GM18868 (cell line): ENCODE measurements around the gene RBM47.
"Not testable (repeated sequence)": the region's sequence is repeated elsewhere in the genome, so short reads cannot be mapped to it uniquely, and the experiment has no call there.

ENCODE experiments used
- ATAC-seq: cut with Tn5 transposase; IDR thresholded peaks from one replicate; pipeline ENCODE4 v1.9.1; 2021; ENCODE audit warnings: mild to moderate bottlenecking, moderate library complexity; ENCODE audit not compliant: unreplicated experiment

Gene RBM47

GRCh38 chr4:40455340-40455902 lies 174.2 kb downstream of the RBM47 start:
- ATAC-seq = no peak

DNA sequence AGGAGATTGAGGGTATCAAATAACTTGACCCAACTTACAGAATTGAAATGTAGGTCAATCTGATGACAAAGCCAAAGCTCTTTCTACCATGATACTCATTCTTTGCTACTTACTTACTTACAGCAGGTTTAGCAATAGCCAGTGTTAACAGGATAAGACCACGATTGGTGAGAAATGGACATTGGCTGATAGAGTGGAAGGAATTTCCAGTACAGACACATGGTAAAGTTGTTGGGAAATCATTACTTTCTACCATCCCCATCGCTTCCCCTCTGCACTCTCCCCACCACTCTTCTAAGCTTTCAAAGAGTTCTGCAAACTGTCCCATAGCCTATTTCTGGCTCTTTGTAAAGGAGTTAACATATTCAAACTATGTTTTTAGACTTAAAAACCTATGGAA lies 174.8 kb downstream of the RBM47 start:
- no peak for ATAC-seq

DNA sequence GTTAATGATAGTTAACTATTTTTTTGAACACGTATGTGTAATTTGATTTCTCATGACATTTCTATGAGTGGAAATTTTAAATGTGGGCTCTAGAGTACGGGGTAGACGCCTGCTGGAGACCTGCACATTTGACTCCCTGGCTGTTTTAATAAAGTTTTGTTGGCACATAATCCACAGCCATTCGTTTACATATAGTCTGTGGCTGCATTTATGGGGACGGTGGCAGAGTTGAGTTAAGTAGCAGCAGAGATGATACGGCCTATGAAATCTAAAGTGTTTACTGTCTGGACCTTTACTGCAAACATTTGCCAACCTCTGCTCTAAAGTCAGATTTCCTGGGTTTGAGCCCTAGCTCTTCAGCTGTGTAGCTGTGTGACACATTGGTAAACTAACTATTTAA lies 175.8 kb downstream of the RBM47 start:
- no peak for ATAC-seq

GRCh38 chr4:40448875-40449274 lies 180.8 kb downstream of the RBM47 start:
- ATAC-seq = no peak

- no peak for ATAC-seq
Observed at GRCh38 chr4:40446839-40447238, 182.8 kb downstream of the RBM47 start.

GRCh38 chr4:40446261-40446750 lies 183.4 kb downstream of the RBM47 start:
- ATAC-seq = not testable (repeated sequence)

GRCh38 chr4:40445671-40446070 lies 184.0 kb downstream of the RBM47 start:
- no peak for ATAC-seq

GRCh38 chr4:40441430-40441829 lies 188.2 kb downstream of the RBM47 start:
- no peak for ATAC-seq

- no peak for ATAC-seq
Observed at GRCh38 chr4:40439519-40439918, 190.1 kb downstream of the RBM47 start.

GRCh38 chr4:40438384-40439026 lies 191.2 kb downstream of the RBM47 start:
- no peak for ATAC-seq

- no peak for ATAC-seq
Observed at GRCh38 chr4:40437741-40438383, 191.8 kb downstream of the RBM47 start.

DNA sequence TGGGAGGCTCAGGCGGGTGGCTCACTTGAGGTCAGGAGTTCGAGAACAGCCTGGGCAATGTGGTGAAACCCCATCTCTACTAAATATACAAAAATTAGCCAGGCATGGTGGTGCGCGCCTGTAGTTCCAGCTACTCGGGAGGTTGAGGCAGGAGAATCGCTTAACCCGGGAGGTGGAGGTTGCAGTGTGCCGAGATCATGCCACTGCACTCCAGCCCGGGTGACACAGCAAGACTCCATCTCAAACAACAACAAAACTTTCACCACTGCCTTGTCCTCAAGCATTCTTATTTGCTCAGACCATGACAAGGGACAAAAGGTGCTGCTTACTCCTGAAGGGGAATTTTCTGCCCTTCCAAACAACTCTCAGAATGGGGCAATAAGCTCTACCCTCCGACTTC lies 194.4 kb downstream of the RBM47 start:
- not testable (repeated sequence) for ATAC-seq

GRCh38 chr4:40434126-40434687 lies 195.5 kb downstream of the RBM47 start:
- no peak for ATAC-seq

DNA sequence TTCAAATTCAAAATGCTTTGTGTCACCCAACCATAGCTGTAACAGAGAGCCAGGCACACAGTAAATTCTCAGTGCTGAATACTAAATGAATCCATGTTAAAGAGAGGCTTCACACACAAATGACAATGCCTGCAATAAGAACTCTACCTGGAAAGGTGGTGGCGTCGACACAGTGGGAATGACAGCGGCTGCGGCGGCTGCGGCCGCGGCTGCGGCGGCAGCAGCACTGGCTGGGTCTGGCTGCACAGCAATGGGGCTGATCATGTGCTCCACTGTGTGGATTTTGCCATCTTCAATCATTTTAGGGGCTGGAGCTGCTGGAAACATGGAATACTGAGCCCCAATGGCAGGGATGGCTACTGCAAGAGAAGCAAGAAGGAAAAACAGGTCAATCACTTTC lies 197.2 kb downstream of the RBM47 start:
- no peak for ATAC-seq

DNA sequence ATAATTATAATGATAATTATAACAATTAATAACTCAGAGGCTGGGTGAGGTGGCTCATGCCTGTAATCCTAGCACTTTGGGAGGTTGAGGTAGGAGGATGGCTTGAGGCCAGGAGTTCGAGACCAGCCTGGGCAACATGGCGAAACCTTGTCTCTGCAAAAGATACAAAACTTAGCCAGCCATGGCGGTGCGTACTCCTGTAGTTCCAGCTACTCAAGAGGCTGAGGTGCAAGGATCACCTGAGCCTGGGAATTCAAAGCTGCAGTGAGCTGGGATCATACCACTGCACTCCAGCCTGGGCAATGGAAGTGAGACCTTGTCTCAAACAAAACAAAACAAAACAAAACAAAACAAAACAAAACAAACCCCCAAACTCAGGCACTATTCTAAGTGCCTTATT lies 201.8 kb downstream of the RBM47 start:
- ATAC-seq = not testable (repeated sequence)

- no peak for ATAC-seq
Observed at GRCh38 chr4:40427128-40427527, 202.5 kb downstream of the RBM47 start.

DNA sequence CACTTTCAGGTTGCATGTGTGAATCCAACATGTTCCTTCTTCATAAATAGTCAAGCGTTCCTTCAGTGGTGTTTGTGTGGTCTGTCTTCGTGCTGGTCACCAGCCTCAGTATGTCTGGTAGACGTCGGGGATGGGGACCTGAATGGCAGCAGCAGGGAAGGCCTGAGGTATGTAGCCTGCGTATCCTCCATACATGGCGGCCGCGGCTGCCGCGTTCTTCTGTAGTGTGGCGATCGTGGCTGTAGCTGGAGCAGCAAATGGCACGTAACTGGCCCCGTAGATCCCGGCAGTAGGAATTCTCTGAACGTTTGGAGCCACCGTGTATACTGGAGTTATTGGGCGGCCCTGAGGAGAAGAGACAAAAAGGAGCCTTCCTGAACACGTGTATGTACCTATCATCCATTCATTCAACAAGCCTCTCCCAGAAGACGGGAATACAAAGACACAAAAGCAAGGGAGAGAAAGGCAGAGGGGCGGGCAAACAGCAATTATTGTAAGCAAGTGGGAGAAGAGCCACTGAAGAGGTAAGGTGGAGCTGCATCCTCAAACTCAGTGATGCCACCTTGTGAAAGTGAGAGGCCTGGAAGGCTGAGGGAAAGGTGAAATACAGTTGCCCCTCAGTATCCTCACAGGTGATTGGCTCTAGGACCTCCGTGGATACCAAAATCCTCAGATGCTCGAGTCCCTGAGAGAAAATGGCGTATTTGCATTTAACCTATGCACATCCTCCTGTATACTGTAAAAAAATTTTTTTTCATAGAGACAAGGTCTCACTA lies 203.7 kb downstream of the RBM47 start:
- no peak for ATAC-seq

DNA sequence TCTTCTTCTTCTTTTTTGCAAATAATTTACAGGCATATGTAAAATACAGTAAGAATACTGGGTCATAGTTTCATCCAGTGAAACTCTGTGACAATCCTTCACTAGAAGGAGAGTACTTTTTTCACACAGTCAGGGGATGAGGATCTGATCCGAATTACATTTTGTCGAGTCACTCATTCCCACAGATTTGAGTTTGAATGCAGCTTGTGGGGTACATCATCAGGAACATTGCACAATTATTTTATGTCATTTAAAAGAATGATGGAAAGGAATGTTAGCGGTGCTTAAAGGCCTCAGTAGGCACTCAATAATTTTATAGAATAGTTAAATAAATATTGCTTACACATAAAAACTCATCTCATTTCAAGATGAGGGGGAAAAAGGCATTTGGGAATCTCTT lies 205.9 kb downstream of the RBM47 start:
- no peak for ATAC-seq

GRCh38 chr4:40421839-40422708 lies 207.6 kb downstream of the RBM47 start:
- ATAC-seq = no peak

DNA sequence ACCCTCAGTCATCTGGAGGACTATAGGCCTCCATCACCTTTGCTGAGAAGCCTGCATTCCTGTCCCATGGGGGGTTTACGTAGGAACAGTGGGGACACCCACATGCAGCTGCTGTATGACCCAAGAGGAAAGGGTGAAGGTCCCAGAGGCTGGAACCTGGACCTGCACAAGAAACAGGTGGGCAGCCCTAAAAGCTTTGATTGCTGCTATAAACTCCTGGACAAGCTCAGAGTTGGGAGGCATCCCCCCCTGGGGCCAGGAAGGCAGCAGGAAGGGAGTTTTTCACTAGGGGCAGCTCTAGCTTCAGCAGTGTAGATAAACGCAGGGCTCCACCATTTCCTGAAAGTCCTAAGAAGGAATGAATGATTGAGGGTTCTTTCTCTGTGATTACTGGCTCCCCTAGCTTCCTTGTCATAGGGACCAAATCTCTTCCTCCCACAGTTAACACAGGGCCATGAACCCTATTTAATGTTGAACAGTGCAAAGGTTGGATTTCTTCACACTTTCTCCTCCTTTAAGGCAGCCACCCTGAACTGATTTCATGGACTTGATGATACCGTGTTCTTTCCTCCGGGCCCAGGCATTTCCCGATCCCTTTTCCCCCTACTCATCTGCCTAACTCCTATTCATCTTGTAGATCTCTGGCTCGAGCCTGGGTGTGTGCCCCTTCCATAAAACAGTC lies 210.3 kb downstream of the RBM47 start:
- no peak for ATAC-seq
